ENCODE results near the gene CABLES1.

GRCh38 chr18:23134780-23135549 lies at the start of gene CABLES1:
- TF ChIP-seq POLR2A (IDR thresholded peaks at IDR 0.05) (peak; percentile 27 to 47), CTCF (IDR thresholded peaks at IDR 0.05) (no peak)

Measured in uterus (tissue), 2 donors.